ENCODE results near the gene TMEM267.
"Not testable (repeated sequence)": the region's sequence is repeated elsewhere in the genome, so short reads cannot be mapped to it uniquely, and the experiment has no call there.

TMEM267 gene

GRCh38 chr5:43456556-43456955, 27.1 kb downstream of the TMEM267 start:
- DNase-seq, result no peak

DNA sequence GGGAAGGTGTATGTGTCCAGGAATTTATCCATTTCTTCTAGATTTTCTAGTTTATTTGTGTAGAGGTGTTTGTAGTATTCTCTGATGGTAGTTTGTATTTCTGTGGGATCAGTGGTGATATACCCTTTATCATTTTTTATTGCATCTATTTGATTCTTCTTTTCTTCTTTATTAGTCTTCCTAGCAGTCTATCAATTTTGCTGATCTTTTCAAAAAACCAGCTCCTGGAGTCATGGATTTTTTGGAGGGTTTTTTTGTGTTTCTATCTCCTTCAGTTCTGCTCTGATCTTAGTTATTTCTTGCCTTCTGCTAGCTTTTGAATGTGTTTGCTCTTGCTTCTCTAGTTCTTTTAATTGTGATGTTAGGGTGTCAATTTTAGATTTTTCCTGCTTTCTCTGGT, 42.1 kb downstream of the TMEM267 start:
- not testable (repeated sequence) for DNase-seq

- no peak for DNase-seq
Measured at GRCh38 chr5:43437062-43437660, 46.5 kb downstream of the TMEM267 start.

DNA sequence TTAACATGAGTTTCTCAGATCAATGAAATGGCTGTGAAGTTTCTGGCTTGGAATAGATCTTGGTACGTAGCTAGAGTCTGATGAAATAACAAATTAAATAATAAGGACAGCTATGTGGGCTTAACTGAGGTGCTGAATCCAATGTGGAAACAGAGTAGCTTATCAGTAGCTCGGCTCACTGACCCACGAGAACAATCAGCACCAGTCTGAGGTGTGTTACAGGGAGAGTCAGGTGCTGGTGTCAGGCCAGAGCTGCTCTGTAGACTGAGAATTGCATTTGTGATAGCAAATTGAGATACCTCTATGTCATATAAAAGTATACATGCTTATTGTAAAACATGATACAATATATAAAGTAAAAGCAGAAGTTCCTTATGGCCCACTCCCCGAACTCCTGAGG, 50.3 kb downstream of the TMEM267 start:
- DNase-seq, result no peak

DNA sequence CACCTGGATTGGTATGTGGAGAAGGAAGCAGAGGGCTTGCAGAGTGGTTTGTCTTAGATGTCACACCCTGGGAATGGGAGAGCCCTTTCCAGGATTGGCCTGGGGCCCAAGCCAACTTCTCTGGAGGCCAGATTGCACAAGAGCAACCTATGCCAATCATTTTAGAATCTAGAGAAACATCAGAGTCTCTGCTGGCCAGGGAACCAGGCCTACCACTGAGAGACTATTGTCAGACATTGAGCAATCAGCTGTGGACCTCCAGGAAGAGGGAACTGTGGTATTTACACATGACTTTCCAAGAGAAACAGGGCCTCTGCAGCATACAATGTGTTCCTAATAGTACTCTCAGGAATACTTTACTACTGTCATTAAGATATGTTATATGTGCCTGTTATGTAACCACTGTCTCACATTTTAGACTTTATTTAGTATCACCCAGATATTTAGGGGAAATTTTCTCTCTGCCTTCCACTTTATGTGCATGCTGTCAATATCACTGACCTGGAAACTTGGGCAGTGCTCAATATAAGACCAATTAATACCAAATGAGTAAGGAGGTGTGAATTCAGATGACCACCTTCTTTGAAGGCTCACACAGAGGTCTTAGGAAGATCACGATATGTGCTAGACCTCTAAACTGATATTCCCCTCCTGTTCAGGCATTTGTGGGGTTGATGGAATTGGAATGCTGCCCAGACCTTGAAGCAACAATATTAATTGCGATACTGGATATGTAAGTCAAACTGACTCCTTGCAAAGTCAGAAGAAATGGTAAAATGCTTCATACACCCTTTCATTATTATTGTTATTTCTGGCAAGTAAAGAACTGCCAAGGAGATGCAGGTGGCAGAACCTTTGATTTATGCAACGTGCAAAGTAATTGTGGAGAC, 50.9 kb downstream of the TMEM267 start:
- DNase-seq, result peak; percentile 50

- DNase-seq, result no peak
Measured at GRCh38 chr5:43429706-43430105, 54.0 kb downstream of the TMEM267 start.

DNA sequence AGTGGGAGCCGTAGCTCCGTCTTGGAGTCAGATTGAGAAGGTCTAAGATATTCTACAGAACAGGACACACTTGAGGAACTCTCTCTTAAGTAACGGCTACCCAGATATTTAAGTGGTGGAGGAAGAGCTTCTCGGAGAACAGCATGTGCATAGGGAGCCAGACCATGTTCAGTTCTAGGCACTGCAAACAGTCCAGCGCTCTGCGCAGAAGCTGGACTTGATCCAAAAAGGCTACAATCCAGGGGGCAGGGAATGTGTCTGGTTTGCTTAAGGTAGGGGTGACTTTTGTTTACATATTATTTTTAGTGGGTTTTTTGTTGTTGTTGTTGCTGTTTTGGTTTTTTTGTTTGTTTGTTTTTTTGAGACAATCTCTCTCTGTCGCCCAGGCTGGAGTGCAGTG, 54.6 kb downstream of the TMEM267 start:
- DNase-seq, result no peak

GRCh38 chr5:43427306-43427705, 56.4 kb downstream of the TMEM267 start:
- DNase-seq, result no peak

- DNase-seq, result no peak
Measured at GRCh38 chr5:43425983-43426382, 57.7 kb downstream of the TMEM267 start.

DNA sequence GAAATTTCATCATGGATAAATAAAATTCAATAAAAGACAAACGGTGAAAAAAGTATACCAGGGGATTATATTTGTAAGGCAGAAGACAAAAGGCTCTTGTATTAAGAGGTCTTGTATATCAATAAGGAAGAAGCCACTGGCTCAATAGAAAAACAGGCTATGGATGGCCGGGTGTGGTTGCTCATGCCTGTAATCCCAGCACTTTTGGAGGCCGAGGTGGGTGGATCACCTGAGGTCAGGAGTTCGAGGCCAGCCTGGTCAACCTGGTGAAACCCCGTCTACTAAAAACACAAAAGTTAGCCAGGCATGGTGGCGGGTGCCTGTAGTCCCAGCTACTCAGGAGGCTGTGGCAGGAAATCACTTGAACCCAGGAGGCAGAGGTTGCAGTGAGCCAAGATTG, 60.6 kb downstream of the TMEM267 start:
- DNase-seq, result not testable (repeated sequence)

- no peak for DNase-seq
Measured at GRCh38 chr5:43422143-43422542, 61.5 kb downstream of the TMEM267 start.

DNA sequence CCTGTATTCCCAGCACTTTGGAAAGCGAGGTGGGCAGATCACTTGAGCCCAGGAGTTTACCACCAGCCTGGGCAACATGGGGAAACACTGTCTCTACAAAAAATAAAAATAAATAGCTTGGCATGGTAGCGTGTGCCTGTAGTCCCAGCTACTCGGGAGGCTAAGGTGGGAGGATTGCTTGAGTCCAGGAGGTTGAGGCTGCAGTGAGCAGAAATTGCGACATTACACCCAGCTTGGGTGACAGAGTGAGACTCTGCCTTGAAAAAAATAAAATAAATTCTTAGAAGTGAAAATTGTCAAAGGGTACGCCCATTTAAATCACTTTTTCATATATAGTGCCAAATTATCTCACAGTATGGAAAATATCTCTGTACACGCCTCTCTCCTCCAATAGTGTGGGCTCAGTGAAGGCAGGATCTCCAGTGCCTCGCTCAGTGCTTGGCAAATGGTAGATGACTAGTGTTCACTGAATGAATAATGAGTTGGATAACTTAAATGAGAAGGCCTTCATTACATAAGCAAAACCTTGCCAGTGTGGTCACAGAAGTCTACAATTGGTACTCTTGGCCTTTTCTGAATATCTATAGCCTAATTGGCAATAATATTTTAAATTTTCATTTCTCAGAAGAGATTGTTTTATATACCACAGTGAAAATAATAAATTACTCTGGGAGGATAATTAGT, 62.1 kb downstream of the TMEM267 start:
- DNase-seq, result no peak

DNA sequence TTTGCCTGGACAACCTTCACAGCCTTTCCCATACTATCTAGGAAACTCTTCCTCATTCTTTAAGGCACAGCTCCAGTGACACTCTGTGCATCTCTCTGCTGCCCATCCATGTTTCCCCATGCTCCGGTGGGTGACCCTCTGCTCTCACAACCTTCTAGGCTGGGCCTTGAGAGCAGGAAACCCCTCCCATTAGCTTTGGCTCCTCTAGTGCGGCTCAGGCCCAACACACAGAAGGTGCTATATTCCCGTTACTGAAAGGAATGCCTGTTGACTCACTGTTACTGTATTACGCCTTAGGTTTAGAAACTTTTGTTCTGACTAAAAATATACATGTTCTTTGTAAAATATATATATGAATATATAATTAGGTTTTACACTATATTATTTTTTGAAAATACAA, 63.4 kb downstream of the TMEM267 start:
- no peak for DNase-seq

DNA sequence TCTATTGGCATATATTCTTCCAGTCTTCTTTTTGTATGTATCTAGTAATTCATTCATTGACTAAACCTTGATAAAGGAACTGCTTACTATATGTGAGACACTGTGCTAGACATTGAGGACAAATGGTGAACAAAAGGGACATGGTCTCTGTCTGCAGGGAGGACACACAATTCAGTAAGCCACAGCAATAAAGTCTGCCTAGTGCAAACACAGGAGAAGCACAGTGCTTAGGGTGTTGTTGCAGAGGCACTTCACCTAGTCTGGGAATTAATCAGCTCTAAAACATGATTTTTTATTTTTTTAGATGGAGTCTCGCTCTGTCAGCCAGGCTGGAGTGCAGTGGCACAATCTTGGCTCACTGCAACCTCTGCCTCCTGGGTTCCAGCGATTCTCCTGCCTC, 65.1 kb downstream of the TMEM267 start:
- no peak for DNase-seq

- no peak for DNase-seq
Measured at GRCh38 chr5:43416803-43417394, 66.8 kb downstream of the TMEM267 start.

DNA sequence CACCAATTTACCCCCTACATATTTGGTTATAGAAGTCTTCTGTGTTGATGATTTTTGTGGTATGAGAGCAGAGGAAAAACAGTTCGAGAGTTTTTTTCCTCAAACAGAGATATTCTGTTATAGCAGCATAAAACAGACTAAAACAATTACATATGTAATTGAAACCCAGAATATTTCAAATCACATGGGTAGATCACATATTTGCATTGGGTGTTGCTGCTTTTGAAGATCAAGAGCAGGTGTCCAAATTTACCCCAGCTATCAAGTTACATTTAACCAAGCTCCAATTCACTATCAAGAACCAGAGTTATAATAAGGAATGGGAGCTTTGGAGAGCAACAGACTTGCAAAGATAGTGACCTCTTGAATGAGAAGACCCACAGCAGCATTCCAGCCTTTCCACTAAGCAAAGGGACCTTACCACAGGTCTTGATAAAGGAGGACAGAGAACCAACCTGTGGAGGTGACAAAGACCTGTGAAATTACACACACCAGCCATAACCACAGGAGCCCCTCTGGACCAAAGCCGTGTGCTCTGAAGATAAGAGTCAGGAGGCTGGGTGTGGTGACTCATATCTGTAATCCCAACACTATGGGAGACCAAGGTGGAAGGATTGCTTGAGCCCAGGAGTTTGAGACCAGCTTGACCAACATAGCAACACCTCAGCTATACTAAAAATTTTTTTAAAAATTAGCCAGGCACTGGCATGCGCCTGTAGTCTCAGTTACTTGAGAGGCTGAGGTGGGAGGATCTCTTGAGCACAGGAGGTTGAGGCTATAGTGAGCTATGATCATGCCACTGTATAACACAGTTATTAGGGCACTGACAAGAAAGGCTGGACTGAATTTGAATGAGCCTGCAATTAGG, 67.5 kb downstream of the TMEM267 start:
- no peak for DNase-seq

GRCh38 chr5:43413966-43414365, 69.7 kb downstream of the TMEM267 start:
- no peak for DNase-seq

- peak; percentile 88 for DNase-seq
Measured at GRCh38 chr5:43412644-43413043, 71.0 kb downstream of the TMEM267 start.

- no peak for DNase-seq
Measured at GRCh38 chr5:43412156-43412555, 71.5 kb downstream of the TMEM267 start, which contains the start of gene CCL28. TSS of gene CCL28 (minus strand) at chr5:43412391. CDS start at chr5:43412316, 75 bp downstream.

- DNase-seq, result no peak
Measured at GRCh38 chr5:43411495-43411894, 72.2 kb downstream of the TMEM267 start.

DNA sequence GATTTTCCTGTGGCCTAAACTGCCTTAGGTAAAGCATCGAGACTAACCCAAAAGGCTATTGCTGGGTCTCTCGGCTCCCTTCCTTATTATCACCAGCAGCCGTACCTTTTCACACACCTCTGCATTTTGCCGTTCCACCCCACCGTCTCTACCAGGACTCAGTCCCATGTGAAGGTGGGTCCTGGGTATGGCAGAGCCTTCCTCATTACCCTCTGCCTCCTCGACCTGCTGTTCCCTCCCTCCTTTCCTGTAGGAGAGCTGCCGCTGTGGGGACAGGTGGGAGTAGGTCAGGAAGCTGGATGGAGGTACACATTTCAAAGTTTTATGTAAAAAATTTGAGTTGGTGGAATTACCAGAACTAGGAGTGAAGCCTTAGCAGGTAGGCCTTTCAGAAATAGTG, 73.3 kb downstream of the TMEM267 start:
- no peak for DNase-seq

GRCh38 chr5:43409809-43410271, 73.8 kb downstream of the TMEM267 start:
- DNase-seq, result peak; percentile 92

All from NCI-H2107 (cell line).